Stomach (tissue), 9 donors: Measurements from ENCODE around the gene B4GALT5. TPM values are rescaled to one million over a fixed set of nuclear protein-coding genes. Genes with fewer than 3 reads are reported as not detected.
A peak's percentile ranks its signal among the peaks of the same experiment; 100 is the strongest.

Experiments
- DNase-seq, 2 donors: peaks; one replicate each; pipeline versions ENCODE4 v3.0.0 to v3.0.0-alpha.2; 2013 to 2019
- H3K27ac ChIP-seq, 5 donors: fragments of 200-600 bp in 4 of 5; sonication (generic) in 4 of 5; one replicate each; pipeline ENCODE4 v1.5.1; 2013 to 2019; ENCODE audit warnings: mild to moderate bottlenecking in 1 of 5, moderate library complexity in 1 of 5
- H3K27me3 ChIP-seq, 3 donors: fragments of 200-600 bp; sonication (generic); one replicate each; pipeline ENCODE4 v1.5.1; 2017 to 2019; ENCODE audit warnings: mixed run types in 1 of 3
- H3K36me3 ChIP-seq, 4 donors: fragments of 200-600 bp; sonication (generic); 1 replicate in 3 of 4; 2 replicates in 1 of 4; pipeline ENCODE4 v1.5.1; 2016 to 2019
- H3K4me1 ChIP-seq, 4 donors: fragments of 200-600 bp; sonication (generic); one replicate each; pipeline ENCODE4 v1.5.1; 2016 to 2019
- H3K4me3 ChIP-seq, 4 donors: fragments of 200-600 bp; sonication (generic) in 3 of 4; one replicate each; pipeline ENCODE4 v1.5.1; 2016 to 2019; ENCODE audit warnings: mild to moderate bottlenecking in 1 of 4
- H3K9me3 ChIP-seq, 4 donors: fragments of 200-600 bp; sonication (generic); one replicate each; pipeline ENCODE4 v1.5.1; 2016 to 2019
- EP300 ChIP-seq: sonication (generic); formaldehyde crosslinking; IDR thresholded peaks from one replicate; pipeline ENCODE4 v1.6.1; 2017; ENCODE audit warnings: antibody characterized with exemption
- POLR2A ChIP-seq, 4 donors: fragments of 450-650 bp; IDR thresholded peaks; one replicate each; pipeline ENCODE4 v1.6.1; 2016; ENCODE audit warnings: antibody characterized with exemption in 4 of 4, control low read depth in 2 of 4, mild to moderate bottlenecking in 1 of 4, moderate library complexity in 1 of 4
- POLR2AphosphoS5 ChIP-seq, 3 donors: sonication (generic); formaldehyde crosslinking; IDR thresholded peaks; one replicate each; pipeline ENCODE4 v1.6.1; 2016; ENCODE audit warnings: antibody characterized with exemption in 3 of 3
- WGBS, 5 donors: extraction: QIAGEN DNeasy Blood & Tissue Kit in 3 of 5; methylation state at CpG; one replicate each; pipeline versions ENCODE4 v1.1.5 to v1.1.7; 2013 to 2018; 5-methylcytosine and 5-hydroxymethylcytosine counted together
- intact Hi-C: fragments of 100-400 bp; cut with DNase I; formaldehyde crosslinking; loops from one replicate; pipeline ENCODE4 v1.15.1; 2023; ENCODE audit warnings: low total_unique reads
- polyA plus RNA-seq, 3 donors: library from polyadenylated mRNA; stranded (reverse); fragments of 200-250 nt; gene quantifications; one replicate each; pipeline ENCODE4 v1.2.3, GENCODE V29; 2013
- total RNA-seq, 5 donors: library from RNA; depleted of rRNA; stranded (reverse); fragments of >200 nt; gene quantifications; one replicate each; pipeline versions ENCODE4 v1.1.0 to v1.2.3, GENCODE V29; 2014 to 2016
- TF ChIP-seq, protein P1 (sequence below), 7 experiments: fragments of 450-650 bp in 4 of 7; fragments of 200-600 bp in 3 of 7; sonication (generic) in 3 of 7; IDR thresholded peaks; one replicate each; pipeline ENCODE4 v1.5.1; 2016 to 2019; ENCODE audit warnings: antibody characterized with exemption in 7 of 7, control low read depth in 2 of 7, mild to moderate bottlenecking in 1 of 7
- donor health status: healthy with polysubstance abuse.
- donor health status: Bipolar disorder and iron deficiency.
- donor health status: healthy.

B4GALT5 gene
- total and polyA plus RNA-seq, 8 donors = 7.5 to 40.0 (median 21.5) TPM

DNA sequence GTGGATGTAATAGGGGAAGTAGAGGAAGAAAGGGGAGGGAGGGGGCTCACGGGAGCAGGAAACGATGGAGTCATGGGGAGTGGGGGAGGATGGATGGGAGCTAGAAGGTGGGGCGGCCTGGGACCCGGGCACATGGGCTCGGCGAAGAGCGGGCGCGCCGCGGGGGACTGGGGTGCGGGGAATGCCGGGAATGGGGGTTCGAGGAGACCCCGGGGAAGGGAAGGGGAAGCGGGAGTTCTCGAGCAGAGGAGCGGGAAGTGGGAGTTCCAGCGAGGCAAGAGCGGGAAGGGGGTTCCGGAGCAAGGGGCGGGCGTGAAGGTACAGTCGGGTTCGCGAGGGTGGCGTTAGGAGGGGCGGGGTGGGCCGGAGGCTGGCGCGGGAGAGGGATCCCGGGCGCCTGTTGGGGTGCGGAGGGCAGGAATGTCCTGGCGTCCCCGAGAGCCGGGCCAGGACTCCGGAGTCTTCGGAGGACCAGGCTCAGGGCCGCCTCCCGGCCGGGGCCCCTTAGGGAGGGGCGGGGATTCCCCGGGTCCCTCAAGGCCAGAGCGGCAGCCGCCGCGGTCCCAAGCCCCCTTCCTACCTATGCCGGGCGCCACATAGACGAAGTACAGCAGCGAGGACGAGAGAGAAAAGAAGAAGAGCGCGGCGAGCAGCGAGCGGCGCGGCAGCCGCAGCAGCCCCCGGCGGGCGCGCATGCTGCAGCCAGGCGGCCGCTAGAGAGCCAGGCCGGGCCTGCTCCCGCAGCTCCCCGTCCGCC is 504 bp downstream of the B4GALT5 start:
- Histone ChIP-seq H3K9me3 (no peaks in the 10 kb centered on the region), H3K27ac (peak overlapping the region; percentile 95 to 99 (median 95)), H3K36me3 (no peaks in the 10 kb centered on the region), H3K27me3 (no peaks in the 10 kb centered on the region), H3K4me3 (peak overlapping the region; percentile 79 to 97 (median 92)), H3K4me1 (peaks cover 17 to 57% (median 44%) of the 10 kb centered on the region in 4 donors)
- peak; percentile 44 to 75 for DNase-seq
- TF ChIP-seq EP300 = no peak
- TF ChIP-seq POLR2AphosphoS5 (IDR thresholded peaks at IDR 0.05) = no peak
- TF ChIP-seq, protein P1, sequence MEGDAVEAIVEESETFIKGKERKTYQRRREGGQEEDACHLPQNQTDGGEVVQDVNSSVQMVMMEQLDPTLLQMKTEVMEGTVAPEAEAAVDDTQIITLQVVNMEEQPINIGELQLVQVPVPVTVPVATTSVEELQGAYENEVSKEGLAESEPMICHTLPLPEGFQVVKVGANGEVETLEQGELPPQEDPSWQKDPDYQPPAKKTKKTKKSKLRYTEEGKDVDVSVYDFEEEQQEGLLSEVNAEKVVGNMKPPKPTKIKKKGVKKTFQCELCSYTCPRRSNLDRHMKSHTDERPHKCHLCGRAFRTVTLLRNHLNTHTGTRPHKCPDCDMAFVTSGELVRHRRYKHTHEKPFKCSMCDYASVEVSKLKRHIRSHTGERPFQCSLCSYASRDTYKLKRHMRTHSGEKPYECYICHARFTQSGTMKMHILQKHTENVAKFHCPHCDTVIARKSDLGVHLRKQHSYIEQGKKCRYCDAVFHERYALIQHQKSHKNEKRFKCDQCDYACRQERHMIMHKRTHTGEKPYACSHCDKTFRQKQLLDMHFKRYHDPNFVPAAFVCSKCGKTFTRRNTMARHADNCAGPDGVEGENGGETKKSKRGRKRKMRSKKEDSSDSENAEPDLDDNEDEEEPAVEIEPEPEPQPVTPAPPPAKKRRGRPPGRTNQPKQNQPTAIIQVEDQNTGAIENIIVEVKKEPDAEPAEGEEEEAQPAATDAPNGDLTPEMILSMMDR (IDR thresholded peaks at IDR 0.05) = no peak
- no peak for TF ChIP-seq POLR2A (IDR thresholded peaks at IDR 0.05)
- intact Hi-C loops = no loop called here
- 1% methylated on average over 28 to 71 of the region's 71 CpGs for WGBS, 5 donors

DNA sequence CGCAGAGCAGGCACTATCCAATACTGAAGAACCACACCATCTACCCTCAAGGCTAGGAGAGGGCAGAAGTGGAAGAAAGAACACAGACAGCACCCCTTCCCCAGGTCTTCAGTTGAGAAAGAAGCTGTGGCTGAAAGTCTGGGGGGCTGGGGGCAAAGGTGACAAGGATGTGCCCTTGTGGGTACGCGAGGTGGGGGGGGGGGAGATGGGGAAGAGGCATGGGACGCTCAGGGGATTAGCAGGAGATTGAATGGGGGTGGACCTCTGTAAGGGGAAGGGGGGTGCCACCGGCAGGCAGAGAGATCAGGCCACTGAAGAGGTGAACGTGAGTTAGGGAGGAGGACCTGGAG is 1.1 kb downstream of the B4GALT5 start:
- peaks cover 18 to 62% (median 49%) of the 10 kb centered on the region in 4 donors for H3K4me1 ChIP-seq
- peak overlapping the region; percentile 95 to 99 (median 95) for H3K27ac ChIP-seq
- H3K36me3 ChIP-seq = no peaks in the 10 kb centered on the region
- intact Hi-C loops = no loop called here
- TF ChIP-seq POLR2AphosphoS5 (IDR thresholded peaks at IDR 0.05) (no peak), EP300 (no peak), POLR2A (IDR thresholded peaks at IDR 0.05) (no peak)
- TF ChIP-seq, protein P1 (IDR thresholded peaks at IDR 0.05) = no peak
- no peak for DNase-seq
- peak overlapping the region; percentile 79 to 97 (median 92) for H3K4me3 ChIP-seq
- no peaks in the 10 kb centered on the region for H3K27me3 ChIP-seq
- 0 to 5% (median 3%) methylated on average over 6 of the region's 6 CpGs for WGBS, 5 donors
- no peaks in the 10 kb centered on the region for H3K9me3 ChIP-seq

DNA sequence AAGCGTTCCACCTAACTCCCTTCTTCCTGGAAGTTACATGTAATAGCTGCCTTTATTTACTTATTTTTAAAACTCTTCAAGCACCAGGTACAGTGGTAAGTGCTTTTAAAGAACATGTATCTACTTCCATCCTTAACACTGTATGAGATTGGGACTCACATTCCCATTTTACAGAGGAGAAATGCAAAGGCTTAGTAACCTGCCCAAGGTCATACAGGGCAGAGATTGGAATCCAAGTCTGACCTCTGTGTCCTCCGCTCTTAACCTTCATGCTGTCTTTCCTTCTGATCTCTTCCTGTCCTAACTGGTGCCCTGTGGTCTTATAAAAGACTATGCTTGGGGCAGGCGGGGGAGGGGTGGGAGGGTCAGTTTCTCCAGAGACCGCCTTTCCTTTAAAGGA is 1.6 kb downstream of the B4GALT5 start:
- Histone ChIP-seq H3K4me3 (peak overlapping the region; percentile 79 to 97 (median 92)), H3K27ac (peak overlapping the region; percentile 95 to 99 (median 95)), H3K36me3 (no peaks in the 10 kb centered on the region), H3K27me3 (no peaks in the 10 kb centered on the region), H3K9me3 (no peaks in the 10 kb centered on the region), H3K4me1 (peaks cover 23 to 67% (median 54%) of the 10 kb centered on the region in 4 donors)
- WGBS, 5 donors = 21 to 32% (median 27%) methylated on average over 4 of the region's 4 CpGs
- intact Hi-C loops = no loop called here
- TF ChIP-seq EP300 = no peak
- peak in 1 of 2 donors; percentile 38 for DNase-seq

DNA sequence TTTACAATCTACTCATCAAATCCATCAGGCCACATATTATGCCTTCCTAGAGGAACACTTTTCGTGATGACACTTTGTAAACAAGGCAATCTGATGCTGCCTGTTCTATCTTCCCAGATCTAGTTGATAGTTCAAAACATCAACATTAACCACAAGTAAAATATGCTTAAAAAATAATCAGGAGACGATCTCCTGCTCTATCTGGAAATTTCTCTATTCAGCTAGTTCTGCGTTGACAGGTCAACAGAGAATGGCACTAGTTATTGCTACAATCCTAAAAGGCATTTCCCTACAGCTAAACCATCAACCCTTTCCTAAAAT is 2.1 kb downstream of the B4GALT5 start:
- H3K36me3 ChIP-seq = no peaks in the 10 kb centered on the region
- H3K27ac ChIP-seq = peak overlapping the region in 4 of 5 donors; percentile 95 to 99 (median 95)
- H3K4me3 ChIP-seq = peak overlapping the region; percentile 79 to 97 (median 92)
- peaks cover 28 to 72% (median 59%) of the 10 kb centered on the region in 4 donors for H3K4me1 ChIP-seq
- 39 to 48% (median 46%) methylated on average over 3 of the region's 3 CpGs for WGBS, 5 donors
- H3K9me3 ChIP-seq = no peaks in the 10 kb centered on the region
- H3K27me3 ChIP-seq = no peaks in the 10 kb centered on the region
- intact Hi-C loops = no loop called here
- TF ChIP-seq, protein P1 (IDR thresholded peaks at IDR 0.05) = no peak
- TF ChIP-seq EP300 = no peak
- no peak for TF ChIP-seq POLR2A (IDR thresholded peaks at IDR 0.05)
- TF ChIP-seq POLR2AphosphoS5 (IDR thresholded peaks at IDR 0.05) = no peak
- DNase-seq = no peak
